AG04449 (cell line): ENCODE results near the gene PLXNA4.

ENCODE experiments used
- CTCF ChIA-PET: fragments of 350-600 bp; formaldehyde crosslinking; extraction: SDS; loops from one replicate; lab custom pipeline; 2021; ENCODE audit warnings: antibody characterized with exemption; lab: Yijun Ruan, JAX
- POLR2A ChIA-PET: fragments of 400-600, 350-600 bp; formaldehyde crosslinking; extraction: SDS; loops from one replicate; lab custom pipeline; 2020; ENCODE audit warnings: antibody characterized with exemption, inconsistent platforms; lab: Yijun Ruan, JAX
- DNase-seq: peaks from one replicate; pipeline ENCODE4 v3.0.0-alpha.2; 2010; ENCODE audit warnings: low read depth, low spot score
- H3K4me3 ChIP-seq: 2 replicates; pipeline ENCODE4 v1.5.1; 2011; ENCODE audit warnings: low read depth, mild to moderate bottlenecking, control low read depth, low read length
- CTCF ChIP-seq: IDR thresholded peaks from one replicate; pipeline ENCODE4 v1.5.1; 2011; ENCODE audit warnings: mild to moderate bottlenecking, moderate library complexity, low read length, control low read depth, inconsistent platforms; ENCODE audit not compliant: insufficient read depth; ENCODE audit errors: missing control alignments

PLXNA4 gene

GRCh38 chr7:132558815-132559214 lies 17.5 kb downstream of the PLXNA4 start:
- no peak for TF ChIP-seq CTCF
- no peak for DNase-seq
- POLR2A ChIA-PET: no interaction called here
- CTCF ChIA-PET: interaction anchor here (2.3 to 3.8 kb wide), 2 partner anchors 240 to 698 kb away, joined by 11 to 19 read pairs; no protein-coding TSS in a partner anchor
- H3K4me3 ChIP-seq: no peak overlapping the region

GRCh38 chr7:132557489-132558044 lies 18.7 kb downstream of the PLXNA4 start:
- DNase-seq: no peak
- ChIA-PET CTCF (interaction anchor here (1.0 to 3.8 kb wide), 7 partner anchors 8 to 697 kb away, joined by 3 to 19 read pairs (median 3); no protein-coding TSS in a partner anchor), POLR2A (no interaction called here)
- no peak overlapping the region for H3K4me3 ChIP-seq
- TF ChIP-seq CTCF: no peak

- ChIA-PET POLR2A (no interaction called here), CTCF (no interaction called here)
- H3K4me3 ChIP-seq: no peak overlapping the region
- DNase-seq: no peak
- no peak for TF ChIP-seq CTCF
Observed at GRCh38 chr7:132554446-132554845, 21.8 kb downstream of the PLXNA4 start.

- POLR2A ChIA-PET: no interaction called here
Observed at GRCh38 chr7:132553031-132553430, 23.2 kb downstream of the PLXNA4 start.

GRCh38 chr7:132551886-132552285 lies 24.4 kb downstream of the PLXNA4 start:
- CTCF ChIA-PET: interaction anchor here (1.2 kb wide), 1 partner anchor 234 kb away, joined by 3 read pairs; no protein-coding TSS in a partner anchor
- no peak for TF ChIP-seq CTCF
- no peak for DNase-seq
- POLR2A ChIA-PET: no interaction called here
- no peak overlapping the region for H3K4me3 ChIP-seq

More at GRCh38 chr7:132553031-132553430, 23.2 kb downstream of the PLXNA4 start:
- no peak for DNase-seq
- TF ChIP-seq CTCF: no peak
- CTCF ChIA-PET: no interaction called here
- no peak overlapping the region for H3K4me3 ChIP-seq

- no peak for DNase-seq
- no peak overlapping the region for H3K4me3 ChIP-seq
- ChIA-PET CTCF (interaction anchor here (1.2 kb wide), 1 partner anchor 233 kb away, joined by 3 read pairs; no protein-coding TSS in a partner anchor), POLR2A (no interaction called here)
- TF ChIP-seq CTCF: no peak
Observed at GRCh38 chr7:132551439-132551838, 24.8 kb downstream of the PLXNA4 start.
